Activated B cell treated with CpG ODN at 0.5 μM for 24 hours (primary cell): ENCODE measurements around the gene SMG7. TPM values are rescaled to one million over a fixed set of nuclear protein-coding genes. Genes with fewer than 3 reads are reported as not detected.

Experiments used
- ATAC-seq: fragments of 200-7000 bp; cut with Tn5 transposase; one replicate; pipeline ENCODE4 v1.10.0; 2021; ENCODE audit warnings: low read depth, mild to moderate bottlenecking, moderate library complexity
- CTCF ChIA-PET: fragments of 350-600 bp; sonication (Branson Sonifier 250); formaldehyde crosslinking; loops from one replicate; lab custom pipeline; 2021; ENCODE audit warnings: antibody characterized with exemption; lab: Charles Lee
- POLR2A ChIA-PET: fragments of 350-600 bp; sonication (Branson Sonifier 250); formaldehyde crosslinking; loops from one replicate; lab custom pipeline; 2021; ENCODE audit warnings: antibody characterized with exemption; lab: Charles Lee
- DNase-seq: peaks from one replicate; pipeline ENCODE4 v3.0.0; 2022
- H3K27ac Mint-ChIP-seq: one replicate; pipeline ENCODE4 v1.8.0; 2020; ENCODE audit warnings: mixed read lengths
- H3K27me3 Mint-ChIP-seq: one replicate; pipeline ENCODE4 v1.8.0; 2021; ENCODE audit warnings: mixed read lengths
- H3K36me3 Mint-ChIP-seq: one replicate; pipeline ENCODE4 v1.8.0; 2021; ENCODE audit warnings: low read depth, mixed read lengths
- H3K4me1 Mint-ChIP-seq: one replicate; pipeline ENCODE4 v1.8.0; 2021; ENCODE audit warnings: mixed read lengths
- H3K4me3 Mint-ChIP-seq: one replicate; pipeline ENCODE4 v1.8.0; 2020; ENCODE audit warnings: mild to moderate bottlenecking, mixed read lengths
- H3K9me3 Mint-ChIP-seq: one replicate; pipeline ENCODE4 v1.8.0; 2020; ENCODE audit warnings: mixed read lengths
- intact Hi-C: fragments of 100-400 bp; cut with micrococcal nuclease; formaldehyde crosslinking; loops from one replicate; pipeline ENCODE4 v1.15.1; 2024
- total RNA-seq: library from RNA; stranded (reverse); gene quantifications from 2 replicates; pipeline ENCODE4 v1.2.3, GENCODE V29; 2022
- TF ChIP-seq, protein P1 (sequence below): fragments of 200-600 bp; IDR thresholded peaks from one replicate; pipeline ENCODE4 v1.8.0; 2022; ENCODE audit warnings: antibody characterized with exemption, mild to moderate bottlenecking

Gene SMG7
- total RNA-seq, 1 donor from 2014 or later = 83.5 TPM

DNA sequence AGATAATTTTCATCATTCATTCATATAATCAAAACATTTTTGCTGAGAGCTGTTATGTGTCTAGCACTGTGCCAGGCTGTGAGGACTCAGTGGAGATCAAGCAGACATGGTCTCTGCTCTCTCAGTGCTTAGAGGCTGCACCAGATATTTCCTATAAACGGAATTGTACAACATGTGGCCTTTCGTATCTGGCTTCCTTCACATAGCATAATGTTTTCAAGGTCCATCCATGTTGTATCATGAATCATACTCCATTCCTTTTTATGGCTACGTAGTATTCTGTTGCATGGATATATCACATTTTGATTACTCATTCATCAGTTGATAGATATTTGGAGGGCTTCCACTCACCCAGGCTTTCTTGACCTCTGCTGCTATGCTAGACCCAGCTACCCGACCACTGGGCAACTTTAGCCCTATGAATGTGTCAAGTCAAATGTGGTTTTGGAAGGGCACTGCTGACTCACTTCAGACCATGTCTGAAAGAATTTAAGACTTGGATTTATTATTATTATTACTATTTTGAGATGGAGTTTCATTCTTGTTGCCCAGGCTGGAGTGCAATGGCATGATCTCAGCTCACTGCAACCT lies 99.5 kb downstream of the SMG7 start:
- intact Hi-C loops = no loop called here
- TF ChIP-seq, protein P1, sequence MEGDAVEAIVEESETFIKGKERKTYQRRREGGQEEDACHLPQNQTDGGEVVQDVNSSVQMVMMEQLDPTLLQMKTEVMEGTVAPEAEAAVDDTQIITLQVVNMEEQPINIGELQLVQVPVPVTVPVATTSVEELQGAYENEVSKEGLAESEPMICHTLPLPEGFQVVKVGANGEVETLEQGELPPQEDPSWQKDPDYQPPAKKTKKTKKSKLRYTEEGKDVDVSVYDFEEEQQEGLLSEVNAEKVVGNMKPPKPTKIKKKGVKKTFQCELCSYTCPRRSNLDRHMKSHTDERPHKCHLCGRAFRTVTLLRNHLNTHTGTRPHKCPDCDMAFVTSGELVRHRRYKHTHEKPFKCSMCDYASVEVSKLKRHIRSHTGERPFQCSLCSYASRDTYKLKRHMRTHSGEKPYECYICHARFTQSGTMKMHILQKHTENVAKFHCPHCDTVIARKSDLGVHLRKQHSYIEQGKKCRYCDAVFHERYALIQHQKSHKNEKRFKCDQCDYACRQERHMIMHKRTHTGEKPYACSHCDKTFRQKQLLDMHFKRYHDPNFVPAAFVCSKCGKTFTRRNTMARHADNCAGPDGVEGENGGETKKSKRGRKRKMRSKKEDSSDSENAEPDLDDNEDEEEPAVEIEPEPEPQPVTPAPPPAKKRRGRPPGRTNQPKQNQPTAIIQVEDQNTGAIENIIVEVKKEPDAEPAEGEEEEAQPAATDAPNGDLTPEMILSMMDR = no peak

DNA sequence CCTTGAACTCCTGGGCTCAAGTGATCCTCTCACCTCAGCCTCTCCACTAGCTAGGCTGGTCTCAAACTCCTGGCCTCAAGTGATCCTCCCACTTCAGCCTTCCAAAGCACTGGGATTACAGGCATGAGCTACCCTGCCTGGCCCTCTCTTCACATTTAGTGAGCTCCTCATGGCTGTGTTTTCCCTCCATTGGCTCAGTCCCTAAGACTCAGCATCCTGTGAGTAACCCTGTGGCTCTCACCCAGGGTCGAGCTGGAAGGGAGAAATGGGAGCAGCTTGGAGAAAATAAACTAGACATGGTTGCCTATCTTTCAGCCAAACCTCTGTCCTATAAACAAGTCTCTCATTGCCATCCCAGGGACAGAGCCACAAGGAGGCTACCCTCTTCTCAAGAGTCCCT lies 100.4 kb downstream of the SMG7 start:
- DNase-seq (no peak), ATAC-seq (no peak)
- H3K4me3 Mint-ChIP-seq = no peak overlapping the region
- H3K36me3 Mint-ChIP-seq = peaks cover 78% of the 10 kb centered on the region
- ChIA-PET POLR2A (no interaction called here), CTCF (no interaction called here)
- TF ChIP-seq, protein P1 = no peak
- no peaks in the 10 kb centered on the region for H3K27me3 Mint-ChIP-seq
- H3K4me1 Mint-ChIP-seq = peaks cover 13% of the 10 kb centered on the region
- no peaks in the 10 kb centered on the region for H3K9me3 Mint-ChIP-seq
- intact Hi-C loops = no loop called here
- H3K27ac Mint-ChIP-seq = no peak overlapping the region

More for the DNA sequence above, 99.5 kb downstream of the SMG7 start:
- Mint-ChIP-seq H3K27ac (no peak overlapping the region), H3K9me3 (no peaks in the 10 kb centered on the region), H3K4me1 (peaks cover 23% of the 10 kb centered on the region), H3K4me3 (no peak overlapping the region), H3K36me3 (peaks cover 80% of the 10 kb centered on the region), H3K27me3 (no peaks in the 10 kb centered on the region)
- ChIA-PET POLR2A (interaction anchor here (0.7 kb wide), 1 partner anchor 59 kb away, joined by 4 read pairs; no protein-coding TSS in a partner anchor), CTCF (no interaction called here)
- ATAC-seq (no peak), DNase-seq (no peak)

DNA sequence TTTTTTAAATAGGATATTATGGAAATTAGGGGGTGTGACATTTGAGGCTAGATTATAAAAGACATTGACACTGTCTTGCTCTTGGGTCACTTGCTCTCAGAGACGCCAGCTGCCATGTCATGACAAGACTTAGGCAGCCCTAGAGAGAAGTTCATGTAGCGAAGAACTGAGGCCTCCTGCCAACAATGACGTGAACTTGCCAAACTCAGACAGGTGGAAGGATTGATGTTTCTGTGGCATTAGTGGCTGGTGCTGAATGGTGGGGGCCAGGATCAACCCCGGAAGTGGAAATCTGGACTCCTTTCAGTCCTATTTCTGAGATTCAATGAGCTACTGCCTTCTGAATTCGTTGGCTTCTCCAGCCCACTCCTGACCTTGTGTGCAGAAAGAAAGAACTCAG lies 103.3 kb downstream of the SMG7 start:
- ChIA-PET POLR2A (interaction anchor here (6.4 kb wide), 1 partner anchor 14 kb away, joined by 80 read pairs; the partner anchor contains the start of gene NCF2), CTCF (no interaction called here)
- no peaks in the 10 kb centered on the region for H3K9me3 Mint-ChIP-seq

DNA sequence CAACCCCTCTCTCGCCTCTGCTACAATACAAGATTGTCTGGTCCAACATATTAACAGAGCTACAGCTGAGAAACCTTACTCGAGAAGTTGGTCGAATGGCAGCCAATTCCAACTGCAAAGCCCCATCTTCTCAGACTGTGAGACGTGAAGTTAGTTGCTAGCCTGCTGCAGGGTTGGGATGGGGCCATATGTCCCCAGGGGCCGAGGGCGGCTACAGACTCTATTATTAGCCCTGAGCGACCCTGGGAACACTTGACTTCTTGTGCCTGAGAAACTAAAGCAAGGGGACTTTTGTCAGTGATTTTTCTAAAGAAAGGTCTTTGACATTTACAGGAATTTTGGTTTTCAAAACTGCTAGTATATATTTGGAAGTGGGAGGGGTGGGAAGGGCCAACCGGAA lies 104.2 kb downstream of the SMG7 start:
- Mint-ChIP-seq H3K27me3 (no peaks in the 10 kb centered on the region), H3K4me1 (peaks cover 15% of the 10 kb centered on the region), H3K36me3 (peaks cover 57% of the 10 kb centered on the region), H3K27ac (no peak overlapping the region), H3K9me3 (no peaks in the 10 kb centered on the region), H3K4me3 (no peak overlapping the region)
- ATAC-seq = no peak
- CTCF ChIA-PET = no interaction called here
- DNase-seq = no peak
- intact Hi-C loops = no loop called here
- TF ChIP-seq, protein P1 = no peak
- POLR2A ChIA-PET = interaction anchor here (6.4 kb wide), 1 partner anchor 13 kb away, joined by 80 read pairs; the partner anchor contains the start of gene NCF2

More for the DNA sequence above, 103.3 kb downstream of the SMG7 start:
- TF ChIP-seq, protein P1 = no peak
- intact Hi-C loops = no loop called here
- no peak for ATAC-seq
- Mint-ChIP-seq H3K4me1 (peaks cover 10% of the 10 kb centered on the region), H3K36me3 (peaks cover 64% of the 10 kb centered on the region), H3K27me3 (no peaks in the 10 kb centered on the region), H3K4me3 (no peak overlapping the region), H3K27ac (no peak overlapping the region)
- DNase-seq = no peak

DNA sequence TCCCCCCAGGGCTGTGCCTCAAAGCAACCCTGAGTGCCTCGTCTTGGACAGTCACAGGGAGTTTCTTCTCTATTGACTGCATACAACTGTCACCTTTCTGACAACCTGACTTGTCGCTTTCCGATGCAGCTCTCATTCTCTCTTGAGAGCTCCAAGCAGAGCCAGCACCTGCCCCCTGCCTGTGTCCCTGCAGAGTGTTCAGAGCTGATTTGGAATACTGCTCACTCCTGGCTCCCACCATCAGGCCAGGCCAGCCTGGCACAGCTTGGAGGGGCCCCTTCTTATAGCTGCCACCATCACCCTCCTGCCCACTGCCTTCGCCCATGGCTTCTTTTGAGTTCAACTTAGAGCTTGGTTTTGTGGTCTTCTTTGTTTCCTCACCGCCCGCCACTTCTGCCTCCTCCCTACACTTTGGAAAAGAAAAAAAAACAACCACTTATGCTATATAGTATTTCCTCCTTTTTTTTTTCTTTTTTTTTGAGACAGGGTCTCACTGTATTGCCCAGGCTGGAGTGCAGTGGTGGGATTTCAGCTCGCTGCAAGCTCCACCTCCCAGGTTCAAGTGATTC lies 105.7 kb downstream of the SMG7 start:
- H3K4me1 Mint-ChIP-seq = peaks cover 23% of the 10 kb centered on the region
- intact Hi-C loops = no loop called here
- H3K27me3 Mint-ChIP-seq = no peaks in the 10 kb centered on the region
- no peak for ATAC-seq
- peak overlapping the region; percentile 24 for H3K27ac Mint-ChIP-seq
- H3K36me3 Mint-ChIP-seq = peaks cover 51% of the 10 kb centered on the region
- ChIA-PET CTCF (no interaction called here), POLR2A (interaction anchor here (0.6 to 6.4 kb wide), 2 partner anchors 11 to 15 kb away, joined by 5 to 80 read pairs; partner anchors contain the start of gene NCF2)
- no peak for DNase-seq
- H3K4me3 Mint-ChIP-seq = no peak overlapping the region
- H3K9me3 Mint-ChIP-seq = no peaks in the 10 kb centered on the region
- TF ChIP-seq, protein P1 = no peak
